Right atrium auricular region (tissue), 2 donors: ENCODE results near the gene ETHE1. TPM values are rescaled to one million over a fixed set of nuclear protein-coding genes. Genes with fewer than 3 reads are reported as not detected.
"Not testable (repeated sequence)": the region's sequence is repeated elsewhere in the genome, so short reads cannot be mapped to it uniquely, and the experiment has no call there.

Source experiments
- DNase-seq: peaks from one replicate; pipeline ENCODE4 v3.0.0-alpha.2; 2019; ENCODE audit warnings: low spot score
- H3K27ac ChIP-seq, 2 donors: fragments of 200-600 bp; sonication (generic); 1 replicate in 1 of 2; 2 replicates in 1 of 2; pipeline ENCODE4 v1.5.1; 2016 to 2019
- H3K27me3 ChIP-seq, 2 donors: fragments of 200-600 bp; sonication (generic); one replicate each; pipeline versions ENCODE4 v1.5.1 to v1.6.0; 2017 to 2019
- H3K36me3 ChIP-seq: fragments of 200-600 bp; sonication (generic); one replicate; pipeline ENCODE4 v1.5.1; 2016
- H3K4me1 ChIP-seq, 2 donors: fragments of 200-600 bp; sonication (generic); one replicate each; pipeline versions ENCODE4 v1.5.1 to v1.6.0; 2017 to 2019
- H3K4me3 ChIP-seq, 2 donors: fragments of 200-600 bp; sonication (generic); 1 replicate in 1 of 2; 2 replicates in 1 of 2; pipeline ENCODE4 v1.5.1; 2017 to 2019; ENCODE audit warnings: mild to moderate bottlenecking in 1 of 2, moderate library complexity in 1 of 2
- H3K9me3 ChIP-seq, 2 donors: fragments of 200-600 bp; sonication (generic); one replicate each; pipeline ENCODE4 v1.5.1; 2019
- total RNA-seq, 2 donors: library from RNA; depleted of rRNA; stranded (reverse); fragments of >200 nt; gene quantifications; one replicate each; pipeline ENCODE4 v1.1.0, GENCODE V29; 2016
- TF ChIP-seq, protein P1 (sequence below), 2 donors: fragments of 200-600 bp; sonication (generic); IDR thresholded peaks; one replicate each; pipeline ENCODE4 v1.5.1; 2019; ENCODE audit warnings: antibody characterized with exemption in 2 of 2

Gene ETHE1
- total RNA-seq, 2 donors from 2014 or later: 17.9 to 25.4 TPM

DNA sequence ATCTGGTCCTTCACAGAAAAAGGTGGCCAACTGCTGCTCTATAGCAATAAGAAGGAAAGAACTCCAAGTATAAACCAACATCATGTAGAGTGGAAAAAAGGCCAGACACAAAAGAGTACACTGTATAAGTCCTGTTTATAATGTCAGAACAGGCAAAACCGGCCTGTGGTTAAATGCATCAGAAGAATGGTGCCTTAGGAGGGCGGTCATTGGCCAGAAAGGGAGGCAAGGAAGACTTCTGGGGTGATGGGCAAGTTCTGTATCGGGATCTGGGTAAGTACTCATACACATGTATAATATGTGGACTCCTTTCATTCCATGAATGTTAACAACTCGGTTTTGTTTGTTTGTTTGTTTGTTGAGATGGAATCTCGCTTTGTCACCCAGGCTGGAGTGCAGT, 4.1 kb downstream of the ETHE1 start:
- Histone ChIP-seq H3K9me3 (no peaks in the 10 kb centered on the region), H3K36me3 (no peaks in the 10 kb centered on the region), H3K27ac (no peak overlapping the region), H3K4me3 (no peak overlapping the region), H3K4me1 (peaks cover 0 to 25% of the 10 kb centered on the region in 2 donors), H3K27me3 (no peaks in the 10 kb centered on the region)
- TF ChIP-seq, protein P1, sequence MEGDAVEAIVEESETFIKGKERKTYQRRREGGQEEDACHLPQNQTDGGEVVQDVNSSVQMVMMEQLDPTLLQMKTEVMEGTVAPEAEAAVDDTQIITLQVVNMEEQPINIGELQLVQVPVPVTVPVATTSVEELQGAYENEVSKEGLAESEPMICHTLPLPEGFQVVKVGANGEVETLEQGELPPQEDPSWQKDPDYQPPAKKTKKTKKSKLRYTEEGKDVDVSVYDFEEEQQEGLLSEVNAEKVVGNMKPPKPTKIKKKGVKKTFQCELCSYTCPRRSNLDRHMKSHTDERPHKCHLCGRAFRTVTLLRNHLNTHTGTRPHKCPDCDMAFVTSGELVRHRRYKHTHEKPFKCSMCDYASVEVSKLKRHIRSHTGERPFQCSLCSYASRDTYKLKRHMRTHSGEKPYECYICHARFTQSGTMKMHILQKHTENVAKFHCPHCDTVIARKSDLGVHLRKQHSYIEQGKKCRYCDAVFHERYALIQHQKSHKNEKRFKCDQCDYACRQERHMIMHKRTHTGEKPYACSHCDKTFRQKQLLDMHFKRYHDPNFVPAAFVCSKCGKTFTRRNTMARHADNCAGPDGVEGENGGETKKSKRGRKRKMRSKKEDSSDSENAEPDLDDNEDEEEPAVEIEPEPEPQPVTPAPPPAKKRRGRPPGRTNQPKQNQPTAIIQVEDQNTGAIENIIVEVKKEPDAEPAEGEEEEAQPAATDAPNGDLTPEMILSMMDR (IDR thresholded peaks at IDR 0.05): no peak
- DNase-seq: no peak

DNA sequence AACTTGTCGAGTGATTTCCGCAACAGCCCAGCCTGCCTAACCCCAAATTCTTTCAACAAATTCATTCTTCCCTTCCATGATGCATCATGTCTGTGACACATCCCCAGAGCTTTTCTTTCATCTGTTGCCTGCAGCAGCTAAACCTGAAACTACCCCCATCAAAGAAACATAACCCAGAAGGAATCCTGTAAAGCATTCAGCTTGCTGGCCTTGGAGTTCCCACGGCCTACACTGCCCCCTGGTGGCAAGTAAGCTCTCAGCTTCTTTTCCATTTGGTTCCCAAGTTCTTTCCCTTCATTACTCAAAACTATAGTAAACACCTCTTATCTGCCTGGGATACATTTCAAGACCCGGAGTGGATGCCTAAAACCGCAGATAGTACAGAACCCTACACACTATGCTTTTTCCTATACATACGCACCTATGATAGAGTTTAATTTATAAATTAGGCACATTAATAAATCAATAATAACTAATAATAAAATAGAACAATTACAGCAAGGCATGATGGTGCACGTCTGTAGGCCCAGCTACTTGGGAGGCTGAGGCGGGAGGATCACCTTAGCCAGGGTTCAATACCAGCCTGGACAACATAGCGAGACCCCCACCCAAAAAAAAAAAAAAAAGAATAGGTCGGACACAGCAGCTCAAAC, 7.4 kb downstream of the ETHE1 start:
- Histone ChIP-seq H3K27me3 (no peaks in the 10 kb centered on the region), H3K36me3 (no peaks in the 10 kb centered on the region), H3K4me1 (peaks cover 0 to 2% of the 10 kb centered on the region in 2 donors), H3K4me3 (no peak overlapping the region), H3K9me3 (no peaks in the 10 kb centered on the region), H3K27ac (no peak overlapping the region)
- TF ChIP-seq, protein P1 (IDR thresholded peaks at IDR 0.05): peak; percentile 78 to 90
- peak; percentile 68 for DNase-seq

DNA sequence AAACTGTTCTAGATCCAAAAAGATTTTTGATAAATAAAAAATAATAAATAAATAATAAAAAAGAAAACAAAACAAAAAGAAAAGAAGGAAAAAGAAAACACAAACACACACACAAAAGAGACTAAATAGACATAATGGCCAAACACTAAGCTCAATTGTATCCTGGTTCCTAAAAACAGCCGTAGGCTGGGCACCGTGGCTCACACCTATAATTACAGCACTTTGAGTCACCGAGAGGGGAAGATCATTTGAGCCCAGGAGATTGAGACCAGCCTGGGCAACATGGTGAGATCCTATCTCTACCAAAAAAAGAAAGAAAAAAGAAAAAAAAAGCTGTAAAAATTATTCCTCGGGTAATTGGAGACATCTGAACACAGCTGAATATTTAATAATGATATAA, 8.9 kb downstream of the ETHE1 start:
- Histone ChIP-seq H3K4me3 (no peak overlapping the region), H3K27me3 (no peaks in the 10 kb centered on the region), H3K9me3 (no peaks in the 10 kb centered on the region), H3K4me1 (no peaks in the 10 kb centered on the region), H3K27ac (no peak overlapping the region), H3K36me3 (no peaks in the 10 kb centered on the region)
- TF ChIP-seq, protein P1 (IDR thresholded peaks at IDR 0.05): no peak
- DNase-seq: no peak

DNA sequence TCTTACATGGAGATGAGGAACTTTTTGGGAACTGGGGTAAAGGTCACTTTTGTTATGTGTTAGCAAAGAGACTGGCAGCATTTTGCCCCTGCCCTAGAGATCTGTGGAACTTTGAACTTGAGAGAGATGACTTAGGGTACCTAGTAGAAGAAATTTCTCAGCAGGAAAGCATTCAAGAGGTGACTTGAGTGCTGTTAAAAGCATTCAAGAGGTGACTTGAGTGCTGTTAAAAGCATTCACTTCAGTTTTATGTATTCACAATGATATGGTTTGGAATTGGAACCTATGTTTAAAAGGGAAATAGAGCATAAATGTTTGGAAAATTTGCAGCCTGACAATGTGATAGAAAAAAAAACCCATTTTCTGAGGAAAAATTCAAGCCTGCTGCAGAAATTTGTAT, 14.6 kb downstream of the ETHE1 start:
- not testable (repeated sequence) for DNase-seq, H3K9me3 ChIP-seq, H3K27me3 ChIP-seq, H3K27ac ChIP-seq, H3K4me1 ChIP-seq, H3K4me3 ChIP-seq
- H3K36me3 ChIP-seq: peaks cover 11% of the 10 kb centered on the region

DNA sequence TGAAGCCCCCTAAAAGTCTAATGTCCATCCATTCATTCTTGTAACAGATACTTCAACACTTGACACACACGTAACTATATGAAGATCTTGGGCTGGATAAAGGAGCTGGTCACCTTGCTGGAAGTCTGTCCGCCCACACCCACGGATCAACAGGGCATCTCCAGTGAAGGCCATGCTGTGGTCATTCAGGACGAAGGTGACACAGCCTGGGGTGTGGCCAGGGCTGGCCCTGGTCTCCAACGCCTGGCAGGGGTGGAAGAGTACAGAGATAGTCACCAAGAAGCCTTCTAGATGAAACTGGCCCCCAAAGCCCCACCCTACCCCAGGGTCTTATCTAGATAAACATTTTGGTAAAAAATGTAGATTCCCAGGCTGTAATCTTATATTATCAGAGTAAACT, 15.7 kb downstream of the ETHE1 start:
- Histone ChIP-seq H3K36me3 (peaks cover 11% of the 10 kb centered on the region), H3K4me3 (no peak overlapping the region), H3K27ac (no peak overlapping the region), H3K9me3 (no peaks in the 10 kb centered on the region), H3K27me3 (no peaks in the 10 kb centered on the region), H3K4me1 (no peaks in the 10 kb centered on the region)
- TF ChIP-seq, protein P1 (IDR thresholded peaks at IDR 0.05): no peak
- DNase-seq: no peak

DNA sequence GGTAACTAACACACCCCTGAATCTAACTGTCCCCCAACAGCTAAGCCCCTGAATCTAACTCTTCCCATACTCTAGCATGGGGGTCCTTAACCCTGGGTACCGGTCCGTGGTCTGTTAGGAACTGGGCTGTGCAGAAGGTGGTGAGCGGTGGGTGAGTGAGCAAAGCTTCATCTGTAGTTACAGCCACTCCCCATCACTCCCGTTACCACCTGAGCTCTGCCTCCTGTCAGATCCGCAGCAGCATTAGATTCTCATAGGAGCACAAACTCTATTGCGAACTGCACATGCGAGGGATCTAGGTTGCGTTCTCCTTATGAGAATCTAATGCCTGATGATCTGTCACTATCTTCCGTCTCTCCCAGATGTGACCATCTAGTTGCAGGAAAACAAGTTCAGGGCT, 16.3 kb downstream of the ETHE1 start:
- TF ChIP-seq, protein P1 (IDR thresholded peaks at IDR 0.05): no peak
- DNase-seq: no peak
- peaks cover 11% of the 10 kb centered on the region for H3K36me3 ChIP-seq
- no peak overlapping the region for H3K27ac ChIP-seq
- H3K27me3 ChIP-seq: no peaks in the 10 kb centered on the region
- no peak overlapping the region for H3K4me3 ChIP-seq
- H3K9me3 ChIP-seq: no peaks in the 10 kb centered on the region
- no peaks in the 10 kb centered on the region for H3K4me1 ChIP-seq
